ENCODE results near the gene TMEM121B. TPM values are rescaled to one million over a fixed set of nuclear protein-coding genes. Genes with fewer than 3 reads are reported as not detected.

TMEM121B gene
- total RNA-seq, 6 experiments from 2014 or later: 0.05 to 0.33 (median 0.19) TPM

DNA sequence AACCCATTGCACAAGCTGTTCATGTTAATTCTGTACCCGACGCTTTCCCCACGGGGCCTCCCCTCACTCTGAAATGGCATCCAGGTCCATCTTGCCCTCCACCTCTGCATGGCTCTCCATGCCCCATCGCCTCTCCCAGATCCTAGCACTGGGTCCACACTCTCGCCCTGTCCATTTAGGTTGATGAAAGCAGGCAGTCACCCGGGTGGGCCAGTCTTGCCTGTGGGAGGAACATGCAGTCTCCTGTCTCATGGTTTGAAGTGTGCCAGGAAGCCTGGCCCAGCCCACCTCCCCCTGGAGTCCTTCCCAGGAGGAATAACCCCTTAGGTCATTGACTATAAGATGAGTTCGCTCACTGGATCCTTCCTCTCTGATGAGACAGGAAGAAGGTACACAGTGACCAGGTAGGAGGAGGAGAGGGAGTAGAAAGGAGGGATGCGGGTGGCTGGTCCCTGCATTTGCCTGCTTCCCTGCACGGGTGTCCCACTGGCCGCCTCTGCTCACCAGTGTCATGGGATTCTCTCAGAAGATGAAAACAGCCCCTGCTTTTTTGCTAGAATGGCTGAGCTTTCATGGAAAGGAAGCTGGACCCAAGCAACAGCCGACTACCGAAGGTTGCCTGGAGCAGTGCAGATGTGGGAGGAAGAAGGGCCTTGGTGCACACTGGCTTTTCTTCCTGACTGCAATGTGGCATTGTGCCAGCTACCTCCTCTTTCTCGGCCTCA lies 6.8 kb downstream of the TMEM121B start:
- no peak overlapping the region for H3K4me3 ChIP-seq
- no peak for TF ChIP-seq POLR2A (IDR thresholded peaks at IDR 0.05)
- TF ChIP-seq CTCF (IDR thresholded peaks at IDR 0.05): no peak
- WGBS (ENCODE audit: insufficient coverage, low coverage, low lambda C conversion rate, missing lambda C conversion rate): 64% methylated on average over 8 of the region's 13 CpGs
- intact Hi-C loops (cut with DNase I): no loop called here
- no peak overlapping the region for H3K27ac ChIP-seq
- no peaks in the 10 kb centered on the region for H3K4me1 ChIP-seq
- H3K9me3 ChIP-seq: no peaks in the 10 kb centered on the region
- peaks cover 0 to 8% (median 0%) of the 10 kb centered on the region in 4 donors for H3K36me3 ChIP-seq
- H3K27me3 ChIP-seq: no peaks in the 10 kb centered on the region
- DNase-seq (no peak), ATAC-seq (no peak)

GRCh38 chr22:17113600-17113999 lies 7.6 kb downstream of the TMEM121B start:
- intact Hi-C loops (cut with DNase I): no loop called here
- no peaks in the 10 kb centered on the region for H3K27me3 ChIP-seq
- TF ChIP-seq CTCF (IDR thresholded peaks at IDR 0.05) (no peak), POLR2A (IDR thresholded peaks at IDR 0.05) (no peak)
- WGBS (ENCODE audit: insufficient coverage, low coverage, low lambda C conversion rate, missing lambda C conversion rate): 55% methylated on average over 2 of the region's 8 CpGs
- H3K27ac ChIP-seq: no peak overlapping the region
- H3K4me1 ChIP-seq: no peaks in the 10 kb centered on the region
- H3K4me3 ChIP-seq: no peak overlapping the region
- no peak for ATAC-seq
- no peaks in the 10 kb centered on the region for H3K9me3 ChIP-seq
- DNase-seq: no peak
- H3K36me3 ChIP-seq: peaks cover 0 to 15% (median 0%) of the 10 kb centered on the region in 4 donors

DNA sequence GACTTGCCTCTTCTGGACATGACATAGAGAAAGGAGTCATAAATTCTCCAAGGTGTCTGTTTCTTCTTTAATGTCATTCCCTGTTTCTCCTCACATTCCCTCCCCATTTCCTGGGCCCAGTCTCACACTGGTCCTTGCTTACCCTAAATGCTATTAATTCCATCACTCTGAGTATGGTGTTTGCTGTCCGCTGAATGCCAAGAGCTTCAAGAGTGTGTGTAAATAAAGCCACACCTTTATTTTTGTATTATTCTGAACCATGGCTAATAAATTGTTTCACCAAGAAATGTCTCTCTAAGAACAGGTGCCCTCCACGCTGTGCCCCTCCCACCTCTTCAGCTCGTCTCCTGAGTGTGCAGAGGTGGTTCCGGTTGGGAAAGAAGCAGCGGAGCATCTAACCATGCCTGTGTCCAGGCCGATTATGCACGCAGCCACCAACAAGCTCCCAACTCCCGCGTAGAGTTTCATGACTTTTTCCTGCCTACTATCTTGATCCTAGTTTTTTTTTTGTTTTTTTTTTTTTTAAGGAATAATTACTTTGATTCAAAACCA lies 8.6 kb downstream of the TMEM121B start:
- WGBS (ENCODE audit: insufficient coverage, low coverage, low lambda C conversion rate, missing lambda C conversion rate): 74% methylated on average over 9 of the region's 9 CpGs
- H3K36me3 ChIP-seq: peaks cover 0 to 23% (median 0%) of the 10 kb centered on the region in 4 donors
- H3K27me3 ChIP-seq: no peaks in the 10 kb centered on the region
- no peak for DNase-seq
- TF ChIP-seq CTCF (IDR thresholded peaks at IDR 0.05) (no peak), POLR2A (IDR thresholded peaks at IDR 0.05) (no peak)
- H3K4me3 ChIP-seq: no peak overlapping the region
- no peak overlapping the region for H3K27ac ChIP-seq
- intact Hi-C loops (cut with DNase I): no loop called here
- H3K4me1 ChIP-seq: no peaks in the 10 kb centered on the region
- ATAC-seq: no peak
- H3K9me3 ChIP-seq: no peaks in the 10 kb centered on the region

DNA sequence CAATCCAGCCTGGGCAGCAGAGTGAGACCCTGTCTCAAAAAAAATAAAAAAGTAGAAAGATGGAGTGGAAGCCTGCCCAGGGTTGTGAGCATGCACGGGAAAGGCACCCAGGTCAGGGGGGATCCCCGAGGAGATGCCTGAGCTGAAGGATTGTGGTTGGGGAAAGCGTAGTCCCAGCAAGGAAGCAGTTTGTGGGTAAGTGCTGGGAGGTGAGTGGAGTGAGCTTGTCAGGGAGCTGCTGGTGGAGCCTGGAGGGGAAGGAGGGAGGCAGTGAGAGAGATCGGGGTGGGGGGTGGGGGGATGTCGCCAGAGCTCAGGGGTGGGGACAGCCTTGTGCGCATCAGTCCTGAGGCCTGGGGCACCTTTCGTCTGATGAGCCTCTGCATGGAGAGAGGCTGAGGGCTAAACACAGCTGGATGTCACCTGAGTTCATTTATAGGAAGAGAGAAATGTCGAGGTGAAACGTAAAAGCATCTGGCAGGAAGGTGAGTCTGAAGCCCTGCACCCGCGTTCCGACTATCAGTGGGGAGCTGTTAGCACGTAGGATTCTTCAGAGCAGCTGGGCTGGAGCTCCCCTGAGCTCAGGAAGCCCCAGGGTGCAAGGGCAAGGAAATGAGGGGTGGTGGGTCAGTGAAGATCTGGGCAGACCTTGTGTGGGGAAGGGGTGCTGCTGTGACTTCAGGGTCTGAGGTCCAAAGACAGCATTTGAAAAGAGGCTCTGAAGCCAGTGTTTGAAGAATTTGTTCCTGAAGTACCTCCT lies 10.2 kb downstream of the TMEM121B start:
- H3K36me3 ChIP-seq: peaks cover 0 to 31% (median 0%) of the 10 kb centered on the region in 4 donors

More for the DNA sequence above, 10.2 kb downstream of the TMEM121B start:
- ATAC-seq: no peak
- WGBS (ENCODE audit: insufficient coverage, low coverage, low lambda C conversion rate, missing lambda C conversion rate): 78% methylated on average over 11 of the region's 13 CpGs
- TF ChIP-seq POLR2A (IDR thresholded peaks at IDR 0.05): no peak
- TF ChIP-seq CTCF (IDR thresholded peaks at IDR 0.05): no peak
- no peak for DNase-seq
- Histone ChIP-seq H3K27me3 (no peaks in the 10 kb centered on the region), H3K4me1 (no peaks in the 10 kb centered on the region), H3K4me3 (no peak overlapping the region), H3K27ac (no peak overlapping the region), H3K9me3 (no peaks in the 10 kb centered on the region)
- intact Hi-C loops (cut with DNase I): no loop called here

Data from right lobe of liver (tissue), 6 donors.